Right lobe of liver (tissue), 4 donors: ENCODE measurements around the gene ZBTB7C.

Source experiments
- POLR2A ChIP-seq: fragments of 450-650 bp; IDR thresholded peaks from one replicate; pipeline ENCODE4 v1.6.1; 2017; ENCODE audit warnings: antibody characterized with exemption, mild to moderate bottlenecking
- TF ChIP-seq, protein P1 (sequence below), 4 donors: fragments of 200-600 bp in 3 of 4; fragments of 450-650 bp in 1 of 4; IDR thresholded peaks; one replicate each; pipeline versions ENCODE4 v1.5.1 to v1.8.0; 2016 to 2022; ENCODE audit warnings: antibody characterized with exemption in 4 of 4, mild to moderate bottlenecking in 2 of 4
- donor health status: DM: no; HTN: no; CAD: no.
- donor health status: DM: no; HTN: no; CAD: no.
- donor health status: DM: no; HTN: yes; CAD: no.

DNA sequence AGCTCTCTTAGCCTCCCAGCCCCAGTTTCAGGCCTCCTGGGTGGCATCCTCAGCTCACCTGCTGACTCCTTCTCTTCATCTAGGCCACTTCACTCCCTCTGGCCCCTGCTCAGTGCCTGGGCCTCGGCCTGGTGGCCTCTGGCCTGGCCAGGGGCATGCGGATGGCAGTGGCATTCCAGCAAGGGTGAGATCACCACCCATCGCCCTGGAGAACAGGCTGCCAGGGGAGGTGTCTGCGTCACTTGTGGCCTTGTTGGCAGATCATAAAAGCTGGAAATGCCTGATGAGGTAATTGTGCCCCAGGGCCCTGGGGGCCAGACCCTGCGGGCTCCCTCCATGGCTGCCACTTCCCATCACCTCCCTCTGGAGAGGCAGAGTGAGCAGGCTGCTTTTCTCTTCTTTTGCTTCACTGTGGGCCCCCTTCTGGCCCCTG lies 406.2 kb downstream of the ZBTB7C start:
- TF ChIP-seq, protein P1, sequence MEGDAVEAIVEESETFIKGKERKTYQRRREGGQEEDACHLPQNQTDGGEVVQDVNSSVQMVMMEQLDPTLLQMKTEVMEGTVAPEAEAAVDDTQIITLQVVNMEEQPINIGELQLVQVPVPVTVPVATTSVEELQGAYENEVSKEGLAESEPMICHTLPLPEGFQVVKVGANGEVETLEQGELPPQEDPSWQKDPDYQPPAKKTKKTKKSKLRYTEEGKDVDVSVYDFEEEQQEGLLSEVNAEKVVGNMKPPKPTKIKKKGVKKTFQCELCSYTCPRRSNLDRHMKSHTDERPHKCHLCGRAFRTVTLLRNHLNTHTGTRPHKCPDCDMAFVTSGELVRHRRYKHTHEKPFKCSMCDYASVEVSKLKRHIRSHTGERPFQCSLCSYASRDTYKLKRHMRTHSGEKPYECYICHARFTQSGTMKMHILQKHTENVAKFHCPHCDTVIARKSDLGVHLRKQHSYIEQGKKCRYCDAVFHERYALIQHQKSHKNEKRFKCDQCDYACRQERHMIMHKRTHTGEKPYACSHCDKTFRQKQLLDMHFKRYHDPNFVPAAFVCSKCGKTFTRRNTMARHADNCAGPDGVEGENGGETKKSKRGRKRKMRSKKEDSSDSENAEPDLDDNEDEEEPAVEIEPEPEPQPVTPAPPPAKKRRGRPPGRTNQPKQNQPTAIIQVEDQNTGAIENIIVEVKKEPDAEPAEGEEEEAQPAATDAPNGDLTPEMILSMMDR (IDR thresholded peaks at IDR 0.05) = no peak
- TF ChIP-seq POLR2A = peak; percentile 37
